Ishikawa (cell line): ENCODE results near the gene RAP1GAP.

Source experiments
- EP300 ChIP-seq: IDR thresholded peaks from 2 replicates; pipeline ENCODE4 v1.6.1; 2012; ENCODE audit warnings: borderline replicate concordance
- FOXM1 ChIP-seq: IDR thresholded peaks from 2 replicates; pipeline ENCODE4 v1.6.1; 2012; ENCODE audit warnings: low read depth, borderline replicate concordance
- MAX ChIP-seq: IDR thresholded peaks from 2 replicates; pipeline ENCODE4 v1.6.1; 2012
- NFIC ChIP-seq: IDR thresholded peaks from 2 replicates; pipeline ENCODE4 v1.6.1; 2012
- TCF12 ChIP-seq: IDR thresholded peaks from 2 replicates; pipeline ENCODE4 v1.6.1; 2012; ENCODE audit warnings: low read depth
- USF1 ChIP-seq: IDR thresholded peaks from 2 replicates; pipeline ENCODE4 v1.6.1; 2012

DNA sequence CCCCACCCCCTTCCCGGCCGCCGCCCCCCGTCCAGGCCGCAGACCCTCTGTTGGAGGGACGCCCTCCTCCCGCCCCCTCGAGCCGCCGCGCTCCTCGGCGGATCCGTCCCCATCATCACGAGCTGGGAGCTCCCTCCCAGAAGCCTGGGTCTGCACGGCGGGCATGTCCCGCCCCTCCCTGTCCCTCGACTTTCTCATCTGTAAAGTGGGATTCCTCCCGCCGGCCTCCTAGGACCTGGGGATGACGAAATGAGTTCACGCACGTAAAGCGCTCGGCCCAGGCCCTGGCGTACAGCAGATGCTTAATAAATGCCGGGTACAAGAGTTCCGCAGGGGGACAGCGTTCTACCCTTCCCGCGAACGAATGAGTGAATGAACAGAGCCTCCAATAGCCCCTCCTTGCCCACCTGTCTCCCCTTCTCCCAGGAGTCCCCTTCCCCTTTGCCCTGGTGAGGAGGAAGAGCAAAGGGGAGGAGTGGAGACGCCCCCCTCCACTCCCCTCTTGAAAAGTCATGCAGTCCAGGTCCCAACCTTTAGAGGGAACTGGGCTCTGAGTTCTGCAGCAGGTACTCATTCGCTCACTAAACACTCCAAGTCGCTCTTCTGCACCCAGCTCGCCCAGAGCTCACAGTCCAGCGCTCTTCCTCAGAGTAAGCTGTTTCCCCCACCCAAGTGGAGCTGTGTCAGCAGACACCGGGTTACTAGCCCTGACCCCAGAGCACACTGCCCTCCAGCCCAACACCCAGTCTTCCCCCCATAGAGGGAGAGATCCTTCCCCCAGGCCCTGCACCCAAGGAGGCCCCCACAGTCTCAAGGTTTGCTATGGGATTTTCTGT lies 16.8 kb downstream of the RAP1GAP start:
- TF ChIP-seq EP300, result no peak
- TF ChIP-seq NFIC, result no peak
- TF ChIP-seq USF1, result no peak
- no peak for TF ChIP-seq TCF12
- TF ChIP-seq MAX, result no peak
- TF ChIP-seq FOXM1, result no peak
